HCT116 (cell line): ENCODE results near the gene MCTP2. TPM values are rescaled to one million over a fixed set of nuclear protein-coding genes. Genes with fewer than 3 reads are reported as not detected.

Experiments
- ATAC-seq: fragments of 200-7000 bp; cut with Tn5 transposase; 2 replicates; pipeline ENCODE4 v1.9.1; 2020; ENCODE audit warnings: mild to moderate bottlenecking, moderate library complexity
- BruUV-seq: library from RNA; stranded (reverse); fragments of 400-500 nt; replicated peaks from 2 replicates; lab custom pipeline; 2021; lab: Mats Ljungman, UMichigan
- CTCF ChIA-PET: fragments of 300-600 bp; sonication (Branson Sonifier 250); formaldehyde crosslinking; loops from one replicate; lab custom pipeline; 2021; ENCODE audit warnings: antibody characterized with exemption; lab: Charles Lee
- POLR2A ChIA-PET: fragments of 300-600, 350-600 bp; sonication (Branson Sonifier 250); formaldehyde crosslinking; loops from one replicate; lab custom pipeline; 2021; ENCODE audit warnings: antibody characterized with exemption; lab: Charles Lee
- RAD21 ChIA-PET, 2 experiments: fragments of 300-600 bp; sonication (Branson Sonifier 250); formaldehyde crosslinking; loops; one replicate each; lab custom pipeline; 2023; ENCODE audit warnings: low total read pairs in 2 of 2; ENCODE audit not compliant: uncharacterized antibody in 2 of 2, unreplicated experiment in 2 of 2, low non-redundant PET in 1 of 2; lab: Charles Lee
- DNase-seq: peaks from one replicate; pipeline ENCODE4 v3.0.0-alpha.2; 2010; ENCODE audit warnings: low read depth, low spot score
- H2AFZ ChIP-seq: fragments of 200-600 bp; shearing (Covaris generic), sonication (generic); 2 replicates; pipeline ENCODE4 v1.6.1; 2017; ENCODE audit warnings: low read depth, mixed run types, mixed read lengths, antibody characterized with exemption, low read length; ENCODE audit not compliant: poor library complexity, severe bottlenecking
- H3K27ac ChIP-seq: 2 replicates; pipeline ENCODE4 v1.5.1; 2012; ENCODE audit warnings: low read depth, low read length
- H3K27me3 ChIP-seq: fragments of 200-600 bp; sonication (generic); 2 replicates; pipeline ENCODE4 v1.6.1; 2016; ENCODE audit warnings: mixed run types, low read length, mixed read lengths; ENCODE audit not compliant: insufficient read depth
- H3K36me3 ChIP-seq, 2 experiments: fragments of 200-500 bp in 1 of 2; fragments of 200-600 bp in 1 of 2; sonication (Bioruptor generic) in 1 of 2; sonication (generic) in 1 of 2; 2 replicates each; pipeline versions ENCODE4 v1.5.1 to v1.6.1; 2014 to 2016; ENCODE audit warnings: low read length in 2 of 2, inconsistent platforms in 1 of 2, mixed read lengths in 1 of 2, mixed run types in 1 of 2; ENCODE audit not compliant: insufficient read depth in 2 of 2, control insufficient read depth in 1 of 2
- H3K4me1 ChIP-seq, 2 experiments: fragments of 200-600 bp in 1 of 2; sonication (generic) in 1 of 2; 2 replicates each; pipeline versions ENCODE4 v1.5.1 to v1.6.1; 2012 to 2017; ENCODE audit warnings: low read length in 2 of 2, inconsistent platforms in 1 of 2, mild to moderate bottlenecking in 1 of 2, mixed read lengths in 1 of 2, mixed run types in 1 of 2, moderate library complexity in 1 of 2; ENCODE audit not compliant: insufficient read depth in 2 of 2, control insufficient read depth in 1 of 2
- H3K4me2 ChIP-seq: fragments of 200-600 bp; sonication (generic); 2 replicates; pipeline ENCODE4 v1.6.1; 2017; ENCODE audit warnings: mixed run types, low read length, mixed read lengths
- H3K4me3 ChIP-seq, 2 experiments: fragments of 200-600 bp in 1 of 2; sonication (generic) in 1 of 2; replicated peaks in 1 of 2; 2 replicates each; pipeline ENCODE4 v1.5.1; 2011 to 2016; ENCODE audit warnings: low read length in 2 of 2, control low read depth in 1 of 2, low read depth in 1 of 2, mild to moderate bottlenecking in 1 of 2, mixed read lengths in 1 of 2, mixed run types in 1 of 2
- H3K79me2 ChIP-seq: fragments of 200-600 bp; sonication (generic); 2 replicates; pipeline ENCODE4 v1.6.1; 2017; ENCODE audit warnings: mild to moderate bottlenecking, mixed run types, low read length, moderate library complexity, mixed read lengths; ENCODE audit not compliant: insufficient read depth
- H3K9ac ChIP-seq: fragments of 200-600 bp; sonication (generic); 2 replicates; pipeline ENCODE4 v1.6.1; 2016; ENCODE audit warnings: low read length, mixed read lengths
- H3K9me2 ChIP-seq: fragments of 200-600 bp; sonication (generic), shearing (Covaris generic); 2 replicates; pipeline ENCODE4 v1.6.1; 2017; ENCODE audit warnings: mixed run types, mild to moderate bottlenecking, moderate library complexity; ENCODE audit not compliant: insufficient read depth
- H3K9me3 ChIP-seq, 2 experiments: fragments of 200-500 bp in 1 of 2; fragments of 200-600 bp in 1 of 2; sonication (Bioruptor generic) in 1 of 2; sonication (generic) in 1 of 2; 2 replicates each; pipeline ENCODE4 v1.6.1; 2014 to 2017; ENCODE audit warnings: low read length in 2 of 2, mixed read lengths in 2 of 2, inconsistent platforms in 1 of 2, low read depth in 1 of 2, mild to moderate bottlenecking in 1 of 2, mixed run types in 1 of 2, moderate library complexity in 1 of 2; ENCODE audit not compliant: control insufficient read depth in 1 of 2, insufficient read depth in 1 of 2
- H4K20me1 ChIP-seq: fragments of 200-600 bp; sonication (generic), shearing (Covaris generic); 2 replicates; pipeline ENCODE4 v1.6.1; 2017; ENCODE audit warnings: mixed run types, mild to moderate bottlenecking, moderate library complexity; ENCODE audit not compliant: insufficient read depth
- CBX3 ChIP-seq: IDR thresholded peaks from 2 replicates; pipeline ENCODE4 v1.6.1; 2012; ENCODE audit warnings: low read depth
- CEBPB ChIP-seq: IDR thresholded peaks from 2 replicates; pipeline ENCODE4 v1.6.1; 2012; ENCODE audit warnings: low read depth
- ELF1 ChIP-seq: IDR thresholded peaks from 2 replicates; pipeline ENCODE4 v1.6.1; 2012; ENCODE audit warnings: low read depth, borderline replicate concordance
- EZH2 ChIP-seq: fragments of 200-600 bp; sonication (generic); IDR thresholded peaks from 2 replicates; pipeline ENCODE4 v1.6.1; 2017; ENCODE audit warnings: antibody characterized with exemption, mixed run types
- EZH2phosphoT487 ChIP-seq: fragments of 200-600 bp; IDR thresholded peaks from 2 replicates; pipeline ENCODE4 v1.6.1; 2018; ENCODE audit warnings: antibody characterized with exemption, borderline replicate concordance
- FOSL1 ChIP-seq: IDR thresholded peaks from 2 replicates; pipeline ENCODE4 v1.6.1; 2012; ENCODE audit warnings: low read depth
- JUND ChIP-seq: IDR thresholded peaks from 2 replicates; pipeline ENCODE4 v1.6.1; 2012
- POLR2A ChIP-seq: IDR thresholded peaks from 2 replicates; pipeline ENCODE4 v1.7.0; 2011; ENCODE audit warnings: borderline replicate concordance; ENCODE audit not compliant: insufficient read depth, insufficient read length; ENCODE audit errors: extremely low read depth
- POLR2AphosphoS5 ChIP-seq: IDR thresholded peaks from 2 replicates; pipeline ENCODE4 v1.6.1; 2011; ENCODE audit warnings: mild to moderate bottlenecking, low read depth, low read length, moderate library complexity
- RAD21 ChIP-seq: IDR thresholded peaks from 2 replicates; pipeline ENCODE4 v1.6.1; 2012; ENCODE audit warnings: low read depth, mild to moderate bottlenecking
- SP1 ChIP-seq: IDR thresholded peaks from 2 replicates; pipeline ENCODE4 v1.6.1; 2012; ENCODE audit warnings: low read depth
- SRF ChIP-seq: IDR thresholded peaks from 2 replicates; pipeline ENCODE4 v1.6.1; 2012; ENCODE audit warnings: low read depth
- TCF7L2 ChIP-seq: IDR thresholded peaks from 2 replicates; pipeline ENCODE4 v1.7.0; 2011; ENCODE audit warnings: borderline replicate concordance, inconsistent platforms; ENCODE audit not compliant: insufficient read depth, insufficient read length; ENCODE audit errors: extremely low read depth
- YY1 ChIP-seq: IDR thresholded peaks from 2 replicates; pipeline ENCODE4 v1.6.1; 2011; ENCODE audit warnings: low read length, low read depth, moderate library complexity, mild to moderate bottlenecking; ENCODE audit not compliant: insufficient replicate concordance; ENCODE audit errors: extremely low read depth
- ZFX ChIP-seq: fragments of 450-650 bp; IDR thresholded peaks from 2 replicates; pipeline ENCODE4 v1.6.1; 2017
- ZNF274 ChIP-seq: fragments of 200-500 bp; sonication (Bioruptor generic); IDR thresholded peaks from 2 replicates; pipeline ENCODE4 v1.6.1; 2014; ENCODE audit warnings: mild to moderate bottlenecking, low read depth, low read length, inconsistent platforms
- intact Hi-C: fragments of 100-400 bp; cut with micrococcal nuclease; formaldehyde crosslinking; loops from 2 replicates; pipeline ENCODE4 v1.10.0; 2022
- total RNA-seq: library from RNA; stranded (reverse); gene quantifications from one replicate; pipeline ENCODE4 v1.2.1, GENCODE V29; 2021; ENCODE audit not compliant: unreplicated experiment
- TF ChIP-seq, protein P1 (sequence below): IDR thresholded peaks from 2 replicates; pipeline ENCODE4 v1.6.1; 2011; ENCODE audit warnings: mild to moderate bottlenecking, low read length, moderate library complexity; ENCODE audit not compliant: insufficient replicate concordance; ENCODE audit errors: extremely low read depth
- TF ChIP-seq, protein P2 (sequence below): IDR thresholded peaks from 2 replicates; pipeline ENCODE4 v1.6.1; 2012
- TF ChIP-seq, protein P3 (sequence below), 3 experiments: fragments of 200-600 bp in 1 of 3; sonication (generic) in 1 of 3; IDR thresholded peaks in 2 of 3; conservative IDR thresholded peaks in 1 of 3; 2 replicates each; pipeline ENCODE4 v1.5.1; 2012 to 2017; ENCODE audit warnings: low read depth in 2 of 3, low read length in 2 of 3, antibody characterized with exemption in 1 of 3, borderline replicate concordance in 1 of 3, control low read depth in 1 of 3, mild to moderate bottlenecking in 1 of 3, mixed read lengths in 1 of 3, mixed run types in 1 of 3, moderate library complexity in 1 of 3; ENCODE audit not compliant: insufficient read depth in 1 of 3

MCTP2 gene
- total RNA-seq, 1 experiment from 2014 or later, result 12.9 TPM

DNA sequence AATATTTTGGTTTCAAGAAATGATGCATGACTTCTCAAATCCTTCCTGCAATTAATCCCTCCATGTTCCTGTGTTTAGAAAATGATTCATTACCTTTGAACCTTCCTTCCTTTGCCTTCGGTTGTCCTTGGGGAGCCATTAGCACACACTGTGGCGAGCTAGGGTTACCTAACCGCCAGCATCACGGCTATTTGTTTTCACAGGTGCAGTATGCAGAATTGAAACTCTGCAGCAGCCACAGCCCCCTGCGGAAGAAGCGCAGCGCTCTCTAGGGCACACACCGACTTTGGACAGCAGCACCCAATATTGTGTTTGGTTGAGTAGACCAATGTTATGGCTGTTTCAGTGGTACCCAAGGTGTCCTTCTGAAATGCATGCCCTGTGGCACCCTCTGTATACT is 247.4 kb downstream of the MCTP2 start:
- H3K4me2 ChIP-seq, result no peak overlapping the region
- no peak for DNase-seq
- H3K9me2 ChIP-seq, result no peaks in the 10 kb centered on the region
- ATAC-seq, result no peak
- H3K27ac ChIP-seq, result no peak overlapping the region
- H3K9me3 ChIP-seq, result no peaks in the 10 kb centered on the region
- BruUV-seq, result no TSS peak
- TF ChIP-seq CEBPB, result no peak
- H3K79me2 ChIP-seq, result no peaks in the 10 kb centered on the region
- ChIA-PET CTCF (no interaction called here), POLR2A (no interaction called here), RAD21 (no interaction called here)
- no peak overlapping the region for H3K4me3 ChIP-seq
- no peaks in the 10 kb centered on the region for H3K4me1 ChIP-seq
- no peaks in the 10 kb centered on the region for H4K20me1 ChIP-seq
- no peaks in the 10 kb centered on the region for H3K36me3 ChIP-seq
- no peak overlapping the region for H2AFZ ChIP-seq
- no peak overlapping the region for H3K9ac ChIP-seq
- no peaks in the 10 kb centered on the region for H3K27me3 ChIP-seq
- intact Hi-C loops, result no loop called here

DNA sequence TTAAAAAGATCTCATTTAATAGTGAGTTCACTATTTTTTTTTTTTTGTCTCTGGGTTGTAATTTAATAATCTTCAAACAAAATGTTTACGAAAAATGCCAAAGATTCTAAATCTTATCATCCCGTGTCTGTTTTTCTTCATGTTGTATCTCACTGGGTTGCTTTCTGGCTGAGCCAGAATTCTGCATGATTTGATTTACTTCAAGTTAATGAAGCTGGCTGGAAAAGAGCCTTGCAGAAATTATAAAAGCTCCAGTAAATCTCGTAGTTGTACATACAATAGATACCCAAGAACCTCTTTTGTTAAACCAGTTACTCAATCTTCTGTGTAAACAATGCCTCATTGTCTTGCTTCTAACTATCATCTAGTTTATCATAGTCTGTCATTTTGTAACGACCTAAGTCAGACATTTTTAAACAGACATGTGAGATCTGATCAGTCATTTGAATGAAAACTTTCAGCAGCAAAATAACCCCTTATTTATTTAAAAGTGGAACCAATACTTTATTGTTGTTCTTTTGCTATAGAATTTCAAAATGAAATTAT is 249.0 kb downstream of the MCTP2 start:
- Histone ChIP-seq H3K27me3 (no peaks in the 10 kb centered on the region), H3K9me2 (no peaks in the 10 kb centered on the region), H3K4me1 (no peaks in the 10 kb centered on the region), H3K4me2 (no peak overlapping the region), H3K9ac (no peak overlapping the region), H3K9me3 (no peaks in the 10 kb centered on the region), H3K4me3 (no peak overlapping the region), H3K27ac (no peak overlapping the region), H2AFZ (no peak overlapping the region), H4K20me1 (no peaks in the 10 kb centered on the region), H3K36me3 (no peaks in the 10 kb centered on the region), H3K79me2 (no peaks in the 10 kb centered on the region)
- ATAC-seq (no peak), DNase-seq (no peak)
- RAD21 ChIA-PET, result no interaction called here
- POLR2A ChIA-PET, result no interaction called here
- intact Hi-C loops, result no loop called here
- BruUV-seq, result no TSS peak
- CTCF ChIA-PET, result no interaction called here
- TF ChIP-seq FOSL1 (no peak), YY1 (no peak), TCF7L2 (no peak), EZH2phosphoT487 (no peak), SP1 (no peak), CEBPB (no peak), ZNF274 (no peak), ZFX (no peak), POLR2AphosphoS5 (no peak), POLR2A (no peak), CBX3 (no peak), EZH2 (no peak), ELF1 (no peak), SRF (no peak), JUND (no peak), RAD21 (no peak)
- TF ChIP-seq, protein P1, sequence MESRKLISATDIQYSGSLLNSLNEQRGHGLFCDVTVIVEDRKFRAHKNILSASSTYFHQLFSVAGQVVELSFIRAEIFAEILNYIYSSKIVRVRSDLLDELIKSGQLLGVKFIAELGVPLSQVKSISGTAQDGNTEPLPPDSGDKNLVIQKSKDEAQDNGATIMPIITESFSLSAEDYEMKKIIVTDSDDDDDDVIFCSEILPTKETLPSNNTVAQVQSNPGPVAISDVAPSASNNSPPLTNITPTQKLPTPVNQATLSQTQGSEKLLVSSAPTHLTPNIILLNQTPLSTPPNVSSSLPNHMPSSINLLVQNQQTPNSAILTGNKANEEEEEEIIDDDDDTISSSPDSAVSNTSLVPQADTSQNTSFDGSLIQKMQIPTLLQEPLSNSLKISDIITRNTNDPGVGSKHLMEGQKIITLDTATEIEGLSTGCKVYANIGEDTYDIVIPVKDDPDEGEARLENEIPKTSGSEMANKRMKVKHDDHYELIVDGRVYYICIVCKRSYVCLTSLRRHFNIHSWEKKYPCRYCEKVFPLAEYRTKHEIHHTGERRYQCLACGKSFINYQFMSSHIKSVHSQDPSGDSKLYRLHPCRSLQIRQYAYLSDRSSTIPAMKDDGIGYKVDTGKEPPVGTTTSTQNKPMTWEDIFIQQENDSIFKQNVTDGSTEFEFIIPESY, result no peak
- TF ChIP-seq, protein P2, sequence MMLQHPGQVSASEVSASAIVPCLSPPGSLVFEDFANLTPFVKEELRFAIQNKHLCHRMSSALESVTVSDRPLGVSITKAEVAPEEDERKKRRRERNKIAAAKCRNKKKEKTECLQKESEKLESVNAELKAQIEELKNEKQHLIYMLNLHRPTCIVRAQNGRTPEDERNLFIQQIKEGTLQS, result no peak
- TF ChIP-seq, protein P3, sequence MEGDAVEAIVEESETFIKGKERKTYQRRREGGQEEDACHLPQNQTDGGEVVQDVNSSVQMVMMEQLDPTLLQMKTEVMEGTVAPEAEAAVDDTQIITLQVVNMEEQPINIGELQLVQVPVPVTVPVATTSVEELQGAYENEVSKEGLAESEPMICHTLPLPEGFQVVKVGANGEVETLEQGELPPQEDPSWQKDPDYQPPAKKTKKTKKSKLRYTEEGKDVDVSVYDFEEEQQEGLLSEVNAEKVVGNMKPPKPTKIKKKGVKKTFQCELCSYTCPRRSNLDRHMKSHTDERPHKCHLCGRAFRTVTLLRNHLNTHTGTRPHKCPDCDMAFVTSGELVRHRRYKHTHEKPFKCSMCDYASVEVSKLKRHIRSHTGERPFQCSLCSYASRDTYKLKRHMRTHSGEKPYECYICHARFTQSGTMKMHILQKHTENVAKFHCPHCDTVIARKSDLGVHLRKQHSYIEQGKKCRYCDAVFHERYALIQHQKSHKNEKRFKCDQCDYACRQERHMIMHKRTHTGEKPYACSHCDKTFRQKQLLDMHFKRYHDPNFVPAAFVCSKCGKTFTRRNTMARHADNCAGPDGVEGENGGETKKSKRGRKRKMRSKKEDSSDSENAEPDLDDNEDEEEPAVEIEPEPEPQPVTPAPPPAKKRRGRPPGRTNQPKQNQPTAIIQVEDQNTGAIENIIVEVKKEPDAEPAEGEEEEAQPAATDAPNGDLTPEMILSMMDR (IDR thresholded peaks at IDR 0.05 in 2 of 3, conservative IDR thresholded peaks at IDR 0.05 in 1 of 3; ENCODE audit: borderline replicate concordance in 1 of 3, insufficient read depth in 1 of 3, low read depth in 2 of 3, low read length in 2 of 3), result no peak
